Chondrocyte (in vitro differentiated cells): ENCODE data around the gene TNFAIP3. TPM values are rescaled to one million over a fixed set of nuclear protein-coding genes. Genes with fewer than 3 reads are reported as not detected.
"Not testable (repeated sequence)": the region's sequence is repeated elsewhere in the genome, so short reads cannot be mapped to it uniquely, and the experiment has no call there.

Source experiments
- DNase-seq: peaks from one replicate; pipeline ENCODE4 v3.0.0; 2021; ENCODE audit warnings: mixed read lengths, low spot score
- H3K27ac Mint-ChIP-seq: one replicate; pipeline ENCODE4 v1.8.0; 2021; ENCODE audit warnings: mild to moderate bottlenecking, moderate library complexity, mixed read lengths; ENCODE audit not compliant: unreplicated experiment
- H3K27me3 Mint-ChIP-seq: 2 replicates; pipeline ENCODE4 v1.8.0; 2021; ENCODE audit warnings: low read depth, mixed read lengths
- H3K36me3 Mint-ChIP-seq: 2 replicates; pipeline ENCODE4 v1.8.0; 2021; ENCODE audit warnings: low read depth, mixed read lengths
- H3K4me1 Mint-ChIP-seq: 2 replicates; pipeline ENCODE4 v1.8.0; 2021; ENCODE audit warnings: low read depth, mild to moderate bottlenecking, mixed read lengths
- H3K4me3 Mint-ChIP-seq: one replicate; pipeline ENCODE4 v1.8.0; 2021; ENCODE audit warnings: mild to moderate bottlenecking, moderate library complexity, mixed read lengths; ENCODE audit not compliant: unreplicated experiment
- H3K9me3 Mint-ChIP-seq: 2 replicates; pipeline ENCODE4 v1.8.0; 2021; ENCODE audit warnings: low read depth, mixed read lengths
- CTCF ChIP-seq: fragments of 200-600 bp; sonication (generic); IDR thresholded peaks from 2 replicates; pipeline ENCODE4 v1.5.0; 2021; ENCODE audit warnings: antibody characterized with exemption, mild to moderate bottlenecking, moderate library complexity
- total RNA-seq: library from RNA; stranded (reverse); gene quantifications from 3 replicates; pipeline ENCODE4 v1.2.1, GENCODE V29; 2021

Gene TNFAIP3
- total RNA-seq, 1 donor from 2014 or later = 7.2 TPM

GRCh38 chr6:137836788-137837187 lies 30.3 kb upstream of the TNFAIP3 start:
- no peak for TF ChIP-seq CTCF
- no peak overlapping the region for H3K27ac Mint-ChIP-seq
- H3K4me1 Mint-ChIP-seq = peaks cover 8% of the 10 kb centered on the region
- peaks cover 40% of the 10 kb centered on the region for H3K9me3 Mint-ChIP-seq
- peaks cover 5% of the 10 kb centered on the region for H3K36me3 Mint-ChIP-seq
- DNase-seq = no peak
- H3K27me3 Mint-ChIP-seq = no peaks in the 10 kb centered on the region
- no peak overlapping the region for H3K4me3 Mint-ChIP-seq

DNA sequence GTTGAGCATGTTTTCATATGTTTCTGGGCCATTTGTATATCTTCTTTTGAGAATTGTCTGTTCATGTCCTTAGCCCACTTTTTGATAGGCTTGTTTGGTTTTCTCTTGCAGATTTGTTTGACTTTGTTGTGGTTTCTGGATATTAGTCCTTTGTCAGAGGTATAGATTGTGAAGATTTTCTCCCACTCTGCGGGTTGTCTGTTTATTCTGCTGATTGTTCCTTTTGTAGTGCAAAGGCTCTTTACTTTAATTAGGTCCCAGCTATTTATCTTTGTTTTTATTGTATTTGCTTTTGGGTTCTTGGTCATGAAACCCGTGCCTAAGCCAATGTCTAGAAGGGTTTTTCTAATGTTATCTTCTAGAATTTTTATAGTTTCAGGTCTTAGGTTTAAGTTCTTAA lies 29.0 kb upstream of the TNFAIP3 start:
- not testable (repeated sequence) for H3K4me3 Mint-ChIP-seq, H3K27ac Mint-ChIP-seq, DNase-seq, H3K4me1 Mint-ChIP-seq, H3K27me3 Mint-ChIP-seq, H3K36me3 Mint-ChIP-seq
- peaks cover 40% of the 10 kb centered on the region for H3K9me3 Mint-ChIP-seq

GRCh38 chr6:137838597-137838996 lies 28.5 kb upstream of the TNFAIP3 start:
- H3K9me3 Mint-ChIP-seq = peaks cover 40% of the 10 kb centered on the region

GRCh38 chr6:137839076-137839475 lies 28.0 kb upstream of the TNFAIP3 start:
- no peak for TF ChIP-seq CTCF
- Mint-ChIP-seq H3K36me3 (peaks cover 5% of the 10 kb centered on the region), H3K27ac (no peak overlapping the region), H3K9me3 (peaks cover 40% of the 10 kb centered on the region), H3K4me1 (no peaks in the 10 kb centered on the region), H3K27me3 (no peaks in the 10 kb centered on the region), H3K4me3 (no peak overlapping the region)
- DNase-seq = no peak

More at GRCh38 chr6:137838597-137838996, 28.5 kb upstream of the TNFAIP3 start:
- not testable (repeated sequence) for H3K27ac Mint-ChIP-seq, DNase-seq, H3K4me1 Mint-ChIP-seq, H3K27me3 Mint-ChIP-seq, H3K4me3 Mint-ChIP-seq, H3K36me3 Mint-ChIP-seq

DNA sequence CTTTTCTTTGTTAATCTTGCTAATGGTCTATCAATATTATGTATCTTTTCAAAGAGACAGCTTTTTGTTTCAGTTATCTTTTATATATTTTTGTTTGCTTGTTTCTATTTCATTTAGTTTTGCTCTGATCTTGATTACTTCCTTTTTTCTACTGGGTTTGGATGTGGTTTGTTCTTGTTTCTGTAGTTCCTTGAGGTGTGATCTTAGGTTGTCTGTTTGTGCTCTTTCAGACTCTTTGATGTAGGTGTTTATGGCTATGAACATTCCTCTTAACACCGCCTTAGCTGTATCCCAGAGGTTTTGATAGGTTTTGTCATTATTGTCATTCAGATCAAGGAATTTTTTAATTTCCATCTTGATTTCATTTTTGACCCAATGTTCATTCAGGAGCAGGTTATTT lies 26.8 kb upstream of the TNFAIP3 start:
- H3K4me3 Mint-ChIP-seq = no peak overlapping the region
- peaks cover 40% of the 10 kb centered on the region for H3K9me3 Mint-ChIP-seq
- H3K27me3 Mint-ChIP-seq = no peaks in the 10 kb centered on the region
- DNase-seq = no peak
- H3K4me1 Mint-ChIP-seq = no peaks in the 10 kb centered on the region
- H3K27ac Mint-ChIP-seq = no peak overlapping the region
- peaks cover 5% of the 10 kb centered on the region for H3K36me3 Mint-ChIP-seq
- TF ChIP-seq CTCF = no peak

- Mint-ChIP-seq H3K36me3 (peaks cover 5% of the 10 kb centered on the region), H3K27ac (no peak overlapping the region), H3K4me3 (no peak overlapping the region), H3K27me3 (no peaks in the 10 kb centered on the region), H3K4me1 (no peaks in the 10 kb centered on the region), H3K9me3 (peaks cover 34% of the 10 kb centered on the region)
- DNase-seq = no peak
- no peak for TF ChIP-seq CTCF
Measured at GRCh38 chr6:137843211-137843610, 23.8 kb upstream of the TNFAIP3 start.

DNA sequence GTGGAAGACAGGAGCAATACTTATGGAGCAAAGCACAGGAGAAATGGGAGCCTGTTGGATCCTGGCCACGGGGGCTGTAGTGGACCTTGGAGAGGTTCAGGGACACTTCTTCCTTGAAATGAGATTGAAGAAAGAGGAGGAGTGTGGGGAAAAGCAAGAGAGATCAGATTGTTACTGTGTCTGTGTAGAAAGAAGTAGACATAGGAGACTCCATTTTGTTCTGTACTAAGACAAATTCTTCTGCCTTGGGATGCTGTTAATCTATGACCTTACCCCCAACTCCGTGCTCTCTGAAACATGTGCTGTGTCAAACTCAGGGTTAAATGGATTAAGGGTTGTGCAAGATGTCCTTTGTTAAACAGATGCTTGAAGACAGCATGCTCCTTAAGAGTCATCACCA lies 22.7 kb upstream of the TNFAIP3 start:
- not testable (repeated sequence) for H3K36me3 Mint-ChIP-seq, H3K27me3 Mint-ChIP-seq, H3K27ac Mint-ChIP-seq, H3K4me3 Mint-ChIP-seq, DNase-seq
- Mint-ChIP-seq H3K9me3 (peaks cover 24% of the 10 kb centered on the region), H3K4me1 (peaks cover 11% of the 10 kb centered on the region)

DNA sequence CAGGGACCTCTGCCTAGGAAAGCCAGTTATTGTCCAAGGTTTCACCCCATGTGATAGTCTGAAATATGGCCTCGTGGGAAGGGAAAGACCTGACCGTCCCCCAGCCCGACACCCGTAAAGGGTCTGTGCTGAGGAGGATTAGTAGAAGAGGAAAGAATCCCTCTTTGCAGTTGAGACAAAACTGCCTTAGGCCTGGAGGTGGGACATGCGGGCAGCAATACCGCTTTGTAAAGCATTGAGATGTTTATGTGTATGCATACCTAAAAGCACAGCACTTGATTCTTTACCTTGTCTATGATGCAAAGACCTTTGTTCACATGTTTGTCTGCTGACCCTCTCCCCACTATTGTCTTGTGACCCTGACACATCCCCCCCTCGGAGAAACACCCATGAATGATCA lies 22.3 kb upstream of the TNFAIP3 start:
- H3K27me3 Mint-ChIP-seq, H3K36me3 Mint-ChIP-seq, DNase-seq, H3K4me3 Mint-ChIP-seq, H3K27ac Mint-ChIP-seq: not testable (repeated sequence)
- H3K4me1 Mint-ChIP-seq = peaks cover 16% of the 10 kb centered on the region
- H3K9me3 Mint-ChIP-seq = peaks cover 19% of the 10 kb centered on the region
